ENCODE measurements around the gene CD93. TPM values are rescaled to one million over a fixed set of nuclear protein-coding genes. Genes with fewer than 3 reads are reported as not detected.
A peak's percentile ranks its signal among the peaks of the same experiment; 100 is the strongest.

The CD93 gene
- total RNA-seq, 1 experiment from 2014 or later = not detected

GRCh38 chr20:23047738-23048214 lies 38.3 kb downstream of the CD93 start:
- Histone ChIP-seq H3K4me2 (ENCODE audit: low read length) (peak overlapping the region; percentile 96), H3K36me3 (ENCODE audit: low read depth, low read length) (no peaks in the 10 kb centered on the region), H3K9me2 (replicated peaks; ENCODE audit: low read length) (no peaks in the 10 kb centered on the region), H3K4me1 (ENCODE audit: insufficient read depth, low read length) (peaks cover 16% of the 10 kb centered on the region), H3K27ac (ENCODE audit: low read length) (no peak overlapping the region), H3K27me3 (ENCODE audit: low read length) (peaks cover under 1% of the 10 kb centered on the region), H3K9me3 (ENCODE audit: low read length) (no peaks in the 10 kb centered on the region), H3K9ac (ENCODE audit: low read length) (no peak overlapping the region), H4K20me1 (ENCODE audit: low read length) (no peaks in the 10 kb centered on the region), H3F3A (ENCODE audit: low read length, unreplicated experiment) (no peaks in the 10 kb centered on the region), H3K79me2 (ENCODE audit: low read length) (no peaks in the 10 kb centered on the region), H2AFZ (ENCODE audit: low read length) (no peak overlapping the region), H3K4me3 (ENCODE audit: low read length) (peak overlapping the region; percentile 73)
- POLR2A ChIA-PET (ENCODE audit: unreplicated experiment) = no interaction called here
- ATAC-seq (no peak), DNase-seq (no peak)
- no TSS peak for BruUV-seq (replicated peaks)
- intact Hi-C loops (cut with micrococcal nuclease) = no loop called here
- TF ChIP-seq EZH2phosphoT487 (IDR thresholded peaks at IDR 0.05; ENCODE audit: borderline replicate concordance, low read length) = no peak
- TF ChIP-seq EZH2 (IDR thresholded peaks at IDR 0.05; ENCODE audit: low read length, unreplicated experiment) = no peak
- TF ChIP-seq, protein P1, sequence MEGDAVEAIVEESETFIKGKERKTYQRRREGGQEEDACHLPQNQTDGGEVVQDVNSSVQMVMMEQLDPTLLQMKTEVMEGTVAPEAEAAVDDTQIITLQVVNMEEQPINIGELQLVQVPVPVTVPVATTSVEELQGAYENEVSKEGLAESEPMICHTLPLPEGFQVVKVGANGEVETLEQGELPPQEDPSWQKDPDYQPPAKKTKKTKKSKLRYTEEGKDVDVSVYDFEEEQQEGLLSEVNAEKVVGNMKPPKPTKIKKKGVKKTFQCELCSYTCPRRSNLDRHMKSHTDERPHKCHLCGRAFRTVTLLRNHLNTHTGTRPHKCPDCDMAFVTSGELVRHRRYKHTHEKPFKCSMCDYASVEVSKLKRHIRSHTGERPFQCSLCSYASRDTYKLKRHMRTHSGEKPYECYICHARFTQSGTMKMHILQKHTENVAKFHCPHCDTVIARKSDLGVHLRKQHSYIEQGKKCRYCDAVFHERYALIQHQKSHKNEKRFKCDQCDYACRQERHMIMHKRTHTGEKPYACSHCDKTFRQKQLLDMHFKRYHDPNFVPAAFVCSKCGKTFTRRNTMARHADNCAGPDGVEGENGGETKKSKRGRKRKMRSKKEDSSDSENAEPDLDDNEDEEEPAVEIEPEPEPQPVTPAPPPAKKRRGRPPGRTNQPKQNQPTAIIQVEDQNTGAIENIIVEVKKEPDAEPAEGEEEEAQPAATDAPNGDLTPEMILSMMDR (conservative IDR thresholded peaks at IDR 0.05; ENCODE audit: low read depth, low read length) = no peak
- CTCF ChIA-PET = no interaction called here

DNA sequence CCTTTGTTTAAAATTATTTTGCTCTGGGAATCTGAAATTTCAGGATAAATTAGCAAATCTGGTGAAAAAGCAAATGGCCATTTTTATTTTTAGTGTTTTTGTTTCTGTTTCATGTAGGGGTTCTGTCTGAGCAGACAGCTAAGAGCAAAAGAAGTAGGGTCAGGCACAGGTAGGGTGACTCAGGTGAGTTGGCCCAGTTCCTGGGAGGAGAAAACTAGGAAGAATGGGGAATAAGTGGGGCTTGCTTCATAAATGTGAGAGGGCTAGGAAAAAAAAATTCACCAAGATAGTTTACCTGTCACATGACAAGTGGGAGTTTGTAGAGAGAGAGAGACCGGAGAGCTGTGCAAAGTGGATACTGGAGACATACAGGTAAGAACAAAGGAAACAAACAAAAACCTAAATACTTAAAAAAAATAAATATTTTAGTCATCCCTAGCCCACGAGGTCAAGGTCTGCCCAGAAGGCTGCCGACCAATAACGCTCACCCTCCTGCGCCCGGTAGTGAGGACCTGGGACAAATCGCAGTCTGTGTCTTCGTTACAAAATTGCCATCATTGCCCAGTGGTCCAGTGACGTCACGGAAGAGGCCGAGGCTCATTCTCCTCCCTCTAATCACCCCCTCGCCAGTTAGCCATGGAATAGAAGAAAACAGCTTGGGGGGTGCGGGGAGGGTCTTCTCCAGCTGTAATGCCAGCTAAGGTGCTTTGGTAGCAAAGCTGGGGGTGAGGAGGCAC lies 39.0 kb downstream of the CD93 start:
- H4K20me1 ChIP-seq (ENCODE audit: low read length) = no peaks in the 10 kb centered on the region
- DNase-seq (peak; percentile 55), ATAC-seq (no peak)
- POLR2A ChIA-PET (ENCODE audit: unreplicated experiment) = no interaction called here
- H2AFZ ChIP-seq (ENCODE audit: low read length) = no peak overlapping the region
- H3K9me3 ChIP-seq (ENCODE audit: low read length) = no peaks in the 10 kb centered on the region
- BruUV-seq (replicated peaks) = no TSS peak
- TF ChIP-seq, protein P1 (conservative IDR thresholded peaks at IDR 0.05; ENCODE audit: low read depth, low read length) = no peak
- TF ChIP-seq EZH2 (IDR thresholded peaks at IDR 0.05; ENCODE audit: low read length, unreplicated experiment) = no peak
- TF ChIP-seq EZH2phosphoT487 (IDR thresholded peaks at IDR 0.05; ENCODE audit: borderline replicate concordance, low read length) = no peak
- intact Hi-C loops (cut with micrococcal nuclease) = no loop called here
- CTCF ChIA-PET = no interaction called here
- no peaks in the 10 kb centered on the region for H3F3A ChIP-seq (ENCODE audit: low read length, unreplicated experiment)
- no peaks in the 10 kb centered on the region for H3K79me2 ChIP-seq (ENCODE audit: low read length)
- H3K4me1 ChIP-seq (ENCODE audit: insufficient read depth, low read length) = peaks cover 16% of the 10 kb centered on the region
- peaks cover 7% of the 10 kb centered on the region for H3K27me3 ChIP-seq (ENCODE audit: low read length)
- H3K4me2 ChIP-seq (ENCODE audit: low read length) = peak overlapping the region; percentile 96
- no peak overlapping the region for H3K9ac ChIP-seq (ENCODE audit: low read length)
- no peaks in the 10 kb centered on the region for H3K36me3 ChIP-seq (ENCODE audit: low read depth, low read length)
- H3K4me3 ChIP-seq (ENCODE audit: low read length) = peak overlapping the region; percentile 73
- no peaks in the 10 kb centered on the region for H3K9me2 ChIP-seq (replicated peaks; ENCODE audit: low read length)
- no peak overlapping the region for H3K27ac ChIP-seq (ENCODE audit: low read length)

GRCh38 chr20:23046431-23046830 lies 39.7 kb downstream of the CD93 start:
- Histone ChIP-seq H3K27me3 (ENCODE audit: low read length) (peaks cover 13% of the 10 kb centered on the region), H3K4me3 (ENCODE audit: low read length) (peak overlapping the region; percentile 25), H3K9me3 (ENCODE audit: low read length) (no peaks in the 10 kb centered on the region), H3K36me3 (ENCODE audit: low read depth, low read length) (no peaks in the 10 kb centered on the region), H3K9me2 (replicated peaks; ENCODE audit: low read length) (no peaks in the 10 kb centered on the region), H2AFZ (ENCODE audit: low read length) (no peak overlapping the region), H3K27ac (ENCODE audit: low read length) (no peak overlapping the region), H3K4me1 (ENCODE audit: insufficient read depth, low read length) (peaks cover 16% of the 10 kb centered on the region), H4K20me1 (ENCODE audit: low read length) (no peaks in the 10 kb centered on the region), H3K9ac (ENCODE audit: low read length) (no peak overlapping the region), H3K4me2 (ENCODE audit: low read length) (peak overlapping the region; percentile 96), H3F3A (ENCODE audit: low read length, unreplicated experiment) (no peaks in the 10 kb centered on the region), H3K79me2 (ENCODE audit: low read length) (no peaks in the 10 kb centered on the region)
- intact Hi-C loops (cut with micrococcal nuclease) = no loop called here
- no peak for ATAC-seq
- peak; percentile 49 for DNase-seq
- ChIA-PET POLR2A (ENCODE audit: unreplicated experiment) (no interaction called here), CTCF (no interaction called here)
- no TSS peak for BruUV-seq (replicated peaks)
- TF ChIP-seq, protein P1 (conservative IDR thresholded peaks at IDR 0.05; ENCODE audit: low read depth, low read length) = no peak
- TF ChIP-seq EZH2 (IDR thresholded peaks at IDR 0.05; ENCODE audit: low read length, unreplicated experiment) = no peak
- TF ChIP-seq EZH2phosphoT487 (IDR thresholded peaks at IDR 0.05; ENCODE audit: borderline replicate concordance, low read length) = no peak
